Loucy (cell line): ENCODE results near the gene JMJD8.

Experiments used
- H2AFZ ChIP-seq: fragments of 200-600 bp; sonication (generic); 2 replicates; pipeline ENCODE4 v1.6.0; 2016; ENCODE audit warnings: antibody characterized with exemption, mild to moderate bottlenecking, low read length, moderate library complexity
- H3F3A ChIP-seq: fragments of 200-600 bp; 2 replicates; pipeline ENCODE4 v1.6.0; 2016; ENCODE audit warnings: antibody characterized with exemption, low read depth, mild to moderate bottlenecking
- H3K27me3 ChIP-seq: fragments of 200-600 bp; sonication (generic); 2 replicates; pipeline ENCODE4 v1.6.1; 2014; ENCODE audit warnings: low read length, mild to moderate bottlenecking; ENCODE audit not compliant: insufficient read depth, poor library complexity, severe bottlenecking
- H3K36me3 ChIP-seq: fragments of 200-600 bp; sonication (generic); 2 replicates; pipeline ENCODE4 v1.6.1; 2016; ENCODE audit warnings: low read length; ENCODE audit not compliant: insufficient read depth
- H3K4me1 ChIP-seq: fragments of 200-600 bp; sonication (generic); 2 replicates; pipeline ENCODE4 v1.5.1; 2014; ENCODE audit warnings: low read length, mild to moderate bottlenecking; ENCODE audit not compliant: insufficient read depth, poor library complexity, severe bottlenecking
- H3K4me2 ChIP-seq: fragments of 200-600 bp; sonication (generic); 2 replicates; pipeline ENCODE4 v1.6.0; 2014; ENCODE audit warnings: antibody characterized with exemption, low read length, low read depth, mild to moderate bottlenecking; ENCODE audit not compliant: poor library complexity, severe bottlenecking
- H3K4me3 ChIP-seq: fragments of 200-600 bp; sonication (generic); 2 replicates; pipeline ENCODE4 v1.5.1; 2014; ENCODE audit warnings: low read length, mild to moderate bottlenecking, mixed read lengths; ENCODE audit not compliant: poor library complexity, severe bottlenecking
- H3K79me2 ChIP-seq: fragments of 200-600 bp; sonication (generic); 2 replicates; pipeline ENCODE4 v1.6.1; 2014; ENCODE audit warnings: low read length; ENCODE audit not compliant: insufficient read depth
- H3K9ac ChIP-seq: fragments of 200-600 bp; sonication (generic); 2 replicates; pipeline ENCODE4 v1.6.0; 2014; ENCODE audit warnings: mild to moderate bottlenecking, low read depth, low read length, moderate library complexity; ENCODE audit not compliant: poor library complexity, severe bottlenecking
- H3K9me2 ChIP-seq: fragments of 200-600 bp; sonication (generic); replicated peaks from 2 replicates; pipeline ENCODE4 v1.6.1; 2016; ENCODE audit warnings: low read depth, low read length, mixed read lengths
- H3K9me3 ChIP-seq: fragments of 200-600 bp; sonication (generic); 2 replicates; pipeline ENCODE4 v1.6.1; 2014; ENCODE audit warnings: mild to moderate bottlenecking, antibody characterized with exemption, low read length, low read depth; ENCODE audit not compliant: insufficient read depth
- H4K20me1 ChIP-seq: fragments of 200-600 bp; sonication (generic); 2 replicates; pipeline ENCODE4 v1.6.0; 2014; ENCODE audit warnings: antibody characterized with exemption, low read length, mild to moderate bottlenecking; ENCODE audit not compliant: insufficient read depth, poor library complexity, severe bottlenecking
- CTCF ChIP-seq: fragments of 200-600 bp; sonication (generic); conservative IDR thresholded peaks from 2 replicates; pipeline ENCODE4 v1.5.1; 2014; ENCODE audit warnings: mild to moderate bottlenecking, antibody characterized with exemption, low read length
- EZH2phosphoT487 ChIP-seq: fragments of 200-600 bp; IDR thresholded peaks from 2 replicates; pipeline ENCODE4 v1.6.1; 2018; ENCODE audit warnings: antibody characterized with exemption, mild to moderate bottlenecking, moderate library complexity, borderline replicate concordance

The JMJD8 gene

GRCh38 chr16:676565-676902 is 7.6 kb downstream of the JMJD8 start:
- H3K36me3 ChIP-seq, result no peaks in the 10 kb centered on the region
- H4K20me1 ChIP-seq, result peaks cover 2% of the 10 kb centered on the region
- H3K27me3 ChIP-seq, result no peaks in the 10 kb centered on the region
- H2AFZ ChIP-seq, result no peak overlapping the region
- no peaks in the 10 kb centered on the region for H3K9me3 ChIP-seq
- no peaks in the 10 kb centered on the region for H3F3A ChIP-seq
- TF ChIP-seq EZH2phosphoT487 (no peak), CTCF (no peak)
- no peak overlapping the region for H3K4me3 ChIP-seq
- no peak overlapping the region for H3K9ac ChIP-seq
- no peak overlapping the region for H3K4me2 ChIP-seq
- no peaks in the 10 kb centered on the region for H3K9me2 ChIP-seq
- peaks cover 9% of the 10 kb centered on the region; the same call in 1 of the 2 replicates for H3K79me2 ChIP-seq
- H3K4me1 ChIP-seq, result peaks cover 4% of the 10 kb centered on the region

GRCh38 chr16:675884-676564 is 8.1 kb downstream of the JMJD8 start:
- Histone ChIP-seq H3K9me2 (no peaks in the 10 kb centered on the region), H3K4me2 (no peak overlapping the region), H3K36me3 (no peaks in the 10 kb centered on the region), H3K79me2 (peaks cover 4% of the 10 kb centered on the region; the same call in 1 of the 2 replicates), H3F3A (no peaks in the 10 kb centered on the region), H4K20me1 (no peaks in the 10 kb centered on the region), H3K9me3 (no peaks in the 10 kb centered on the region), H3K27me3 (no peaks in the 10 kb centered on the region), H3K4me1 (peaks cover 4% of the 10 kb centered on the region), H2AFZ (no peak overlapping the region), H3K9ac (no peak overlapping the region), H3K4me3 (no peak overlapping the region)
- no peak for TF ChIP-seq EZH2phosphoT487
- TF ChIP-seq CTCF, result no peak

GRCh38 chr16:674968-675883 is 8.9 kb downstream of the JMJD8 start, which contains the start of gene RHBDL1:
Gene RHBDL1, plus strand, starts transcription at chr16:675671. Its CDS starts 120 bp downstream, at chr16:675791.
- Histone ChIP-seq H3K4me1 (peaks cover 4% of the 10 kb centered on the region), H3K79me2 (no peaks in the 10 kb centered on the region), H3K27me3 (no peaks in the 10 kb centered on the region), H3K4me3 (no peak within 1 kb of the TSS), H2AFZ (no peak within 1 kb of the TSS), H3K9me3 (no peaks in the 10 kb centered on the region), H3K4me2 (no peak within 1 kb of the TSS), H3K9me2 (no peaks in the 10 kb centered on the region), H3F3A (no peaks in the 10 kb centered on the region), H3K9ac (no peak within 1 kb of the TSS), H3K36me3 (no peaks in the 10 kb centered on the region), H4K20me1 (no peaks in the 10 kb centered on the region)
- TF ChIP-seq EZH2phosphoT487 (no peak), CTCF (no peak)
